Uterus (tissue), 4 donors: Measurements from ENCODE around the gene AMOT. TPM values are rescaled to one million over a fixed set of nuclear protein-coding genes. Genes with fewer than 3 reads are reported as not detected.

Experiments used
- DNase-seq, 2 donors: peaks; one replicate each; pipeline ENCODE4 v3.0.0-alpha.2; 2019 to 2020
- H3K27ac ChIP-seq, 2 donors: fragments of 200-600 bp; sonication (generic); 1 replicate in 1 of 2; 2 replicates in 1 of 2; pipeline ENCODE4 v1.5.1; 2016 to 2018
- H3K27me3 ChIP-seq, 2 donors: fragments of 200-600 bp; sonication (generic); one replicate each; pipeline ENCODE4 v1.5.1; 2018 to 2019; ENCODE audit warnings: control low read depth in 1 of 2
- H3K36me3 ChIP-seq, 2 donors: fragments of 200-600 bp; sonication (generic); one replicate each; pipeline ENCODE4 v1.5.1; 2019; ENCODE audit warnings: control low read depth in 1 of 2
- H3K4me1 ChIP-seq, 2 donors: fragments of 200-600 bp; sonication (generic); one replicate each; pipeline ENCODE4 v1.5.1; 2018 to 2019; ENCODE audit warnings: control low read depth in 1 of 2
- H3K4me3 ChIP-seq, 2 donors: fragments of 200-600 bp; sonication (generic); 1 replicate in 1 of 2; 2 replicates in 1 of 2; pipeline ENCODE4 v1.5.1; 2018 to 2019; ENCODE audit warnings: mild to moderate bottlenecking in 1 of 2
- H3K9me3 ChIP-seq, 2 donors: fragments of 200-600 bp; sonication (generic); one replicate each; pipeline ENCODE4 v1.5.1; 2019; ENCODE audit warnings: control low read depth in 1 of 2
- CTCF ChIP-seq, 4 experiments: fragments of 200-600 bp in 2 of 4; fragments of 450-650 bp in 2 of 4; sonication (generic) in 2 of 4; IDR thresholded peaks; one replicate each; pipeline ENCODE4 v1.5.1; 2016 to 2019; ENCODE audit warnings: antibody characterized with exemption in 4 of 4, mild to moderate bottlenecking in 2 of 4, moderate library complexity in 1 of 4
- POLR2A ChIP-seq, 2 donors: fragments of 450-650 bp; IDR thresholded peaks; one replicate each; pipeline ENCODE4 v1.6.1; 2016; ENCODE audit warnings: antibody characterized with exemption in 2 of 2, mild to moderate bottlenecking in 1 of 2, moderate library complexity in 1 of 2
- intact Hi-C: fragments of 100-400 bp; cut with DNase I; formaldehyde crosslinking; loops from one replicate; pipeline ENCODE4 v1.15.1; 2023; ENCODE audit warnings: low total_unique reads
- total RNA-seq, 4 donors: library from RNA; depleted of rRNA in 3 of 4; stranded (reverse); fragments of >200 nt in 3 of 4; gene quantifications; one replicate each; pipeline versions ENCODE4 v1.1.0 to v1.2.4, GENCODE V29; 2014 to 2023
- donor health status: DM: yes; HTN: yes; CAD: no.

The AMOT gene
- total RNA-seq, 4 donors from 2014 or later: 3.5 to 40.8 (median 14.9) TPM

GRCh38 chrX:112816908-112817307, 23.7 kb downstream of the AMOT start:
- no peak for DNase-seq
- Histone ChIP-seq H3K9me3 (no peaks in the 10 kb centered on the region), H3K27me3 (no peaks in the 10 kb centered on the region), H3K4me3 (no peak overlapping the region), H3K36me3 (no peaks in the 10 kb centered on the region), H3K4me1 (no peaks in the 10 kb centered on the region), H3K27ac (no peak overlapping the region)
- TF ChIP-seq CTCF (IDR thresholded peaks at IDR 0.05): no peak
- TF ChIP-seq POLR2A (IDR thresholded peaks at IDR 0.05): no peak
- intact Hi-C loops: no loop called here

- Histone ChIP-seq H3K36me3 (no peaks in the 10 kb centered on the region), H3K27me3 (no peaks in the 10 kb centered on the region), H3K9me3 (no peaks in the 10 kb centered on the region), H3K4me1 (no peaks in the 10 kb centered on the region), H3K27ac (no peak overlapping the region), H3K4me3 (no peak overlapping the region)
- no peak for DNase-seq
- no peak for TF ChIP-seq CTCF (IDR thresholded peaks at IDR 0.05)
- TF ChIP-seq POLR2A (IDR thresholded peaks at IDR 0.05): no peak
- intact Hi-C loops: no loop called here
Measured at GRCh38 chrX:112814496-112814895, 26.1 kb downstream of the AMOT start.

- DNase-seq: no peak
- TF ChIP-seq POLR2A (IDR thresholded peaks at IDR 0.05): no peak
- intact Hi-C loops: no loop called here
- no peaks in the 10 kb centered on the region for H3K36me3 ChIP-seq
- H3K27ac ChIP-seq: no peak overlapping the region
- no peaks in the 10 kb centered on the region for H3K9me3 ChIP-seq
- no peaks in the 10 kb centered on the region for H3K4me1 ChIP-seq
- H3K4me3 ChIP-seq: no peak overlapping the region
- H3K27me3 ChIP-seq: no peaks in the 10 kb centered on the region
Measured at GRCh38 chrX:112812741-112813140, 27.9 kb downstream of the AMOT start.

GRCh38 chrX:112808651-112809195, 31.9 kb downstream of the AMOT start:
- TF ChIP-seq CTCF (IDR thresholded peaks at IDR 0.05): no peak
- TF ChIP-seq POLR2A (IDR thresholded peaks at IDR 0.05): no peak
- no peak overlapping the region for H3K4me3 ChIP-seq
- no peak for DNase-seq
- H3K4me1 ChIP-seq: no peaks in the 10 kb centered on the region
- H3K9me3 ChIP-seq: no peaks in the 10 kb centered on the region
- intact Hi-C loops: no loop called here
- no peak overlapping the region for H3K27ac ChIP-seq
- H3K27me3 ChIP-seq: no peaks in the 10 kb centered on the region
- H3K36me3 ChIP-seq: no peaks in the 10 kb centered on the region

GRCh38 chrX:112808007-112808406, 32.6 kb downstream of the AMOT start:
- intact Hi-C loops: no loop called here
- H3K36me3 ChIP-seq: no peaks in the 10 kb centered on the region

GRCh38 chrX:112803060-112803459, 37.6 kb downstream of the AMOT start:
- H3K27ac ChIP-seq: no peak overlapping the region
- no peaks in the 10 kb centered on the region for H3K36me3 ChIP-seq
- no peaks in the 10 kb centered on the region for H3K4me1 ChIP-seq
- no peak for DNase-seq
- no peaks in the 10 kb centered on the region for H3K27me3 ChIP-seq
- no peak overlapping the region for H3K4me3 ChIP-seq
- intact Hi-C loops: no loop called here
- H3K9me3 ChIP-seq: no peaks in the 10 kb centered on the region
- no peak for TF ChIP-seq POLR2A (IDR thresholded peaks at IDR 0.05)

More at GRCh38 chrX:112808007-112808406, 32.6 kb downstream of the AMOT start:
- Histone ChIP-seq H3K4me3 (no peak overlapping the region), H3K27ac (no peak overlapping the region), H3K27me3 (no peaks in the 10 kb centered on the region), H3K9me3 (no peaks in the 10 kb centered on the region), H3K4me1 (no peaks in the 10 kb centered on the region)
- no peak for TF ChIP-seq POLR2A (IDR thresholded peaks at IDR 0.05)
- DNase-seq: no peak

GRCh38 chrX:112802541-112802940, 38.1 kb downstream of the AMOT start:
- intact Hi-C loops: no loop called here
- H3K36me3 ChIP-seq: no peaks in the 10 kb centered on the region
- H3K4me1 ChIP-seq: no peaks in the 10 kb centered on the region
- H3K4me3 ChIP-seq: no peak overlapping the region
- no peaks in the 10 kb centered on the region for H3K27me3 ChIP-seq
- DNase-seq: no peak
- H3K27ac ChIP-seq: no peak overlapping the region
- TF ChIP-seq POLR2A (IDR thresholded peaks at IDR 0.05) (no peak), CTCF (IDR thresholded peaks at IDR 0.05) (no peak)
- no peaks in the 10 kb centered on the region for H3K9me3 ChIP-seq
